ENCODE results near the gene HIVEP3.

HIVEP3 gene

GRCh38 chr1:41842326-41842725, 76.4 kb downstream of the HIVEP3 start:
- no peaks in the 10 kb centered on the region for H3F3A ChIP-seq (ENCODE audit: insufficient read depth, low read length)
- H3K4me3 ChIP-seq (ENCODE audit: low read depth, low read length, poor library complexity, severe bottlenecking), result no peak overlapping the region
- H3K9ac ChIP-seq (ENCODE audit: low read length), result no peak overlapping the region
- H3K9me2 ChIP-seq (ENCODE audit: low read depth, low read length), result no peaks in the 10 kb centered on the region
- no peaks in the 10 kb centered on the region for H3K9me3 ChIP-seq (ENCODE audit: low read length)
- H3K27ac ChIP-seq (ENCODE audit: low read depth, low read length, poor library complexity, severe bottlenecking), result no peak overlapping the region
- TF ChIP-seq CTCF (IDR thresholded peaks at IDR 0.05; ENCODE audit: low read length) (no peak), EZH2 (IDR thresholded peaks at IDR 0.05; ENCODE audit: borderline replicate concordance, low read length) (no peak)
- peaks cover 4% of the 10 kb centered on the region; the same call in 1 of the 2 replicates for H3K27me3 ChIP-seq (ENCODE audit: insufficient read depth, low read length)
- no peaks in the 10 kb centered on the region for H3K4me1 ChIP-seq (ENCODE audit: insufficient read depth, low read length, severe bottlenecking)
- H3K36me3 ChIP-seq (ENCODE audit: insufficient read depth, low read length), result no peaks in the 10 kb centered on the region
- H2AFZ ChIP-seq (ENCODE audit: low read length), result no peak overlapping the region
- H3K4me2 ChIP-seq (ENCODE audit: low read length), result no peak overlapping the region
- H4K20me1 ChIP-seq (ENCODE audit: insufficient read depth, low read length), result no peaks in the 10 kb centered on the region
- no peaks in the 10 kb centered on the region for H3K79me2 ChIP-seq (ENCODE audit: insufficient read depth, low read length)

GRCh38 chr1:41840592-41841246, 78.0 kb downstream of the HIVEP3 start:
- H4K20me1 ChIP-seq (ENCODE audit: insufficient read depth, low read length), result no peaks in the 10 kb centered on the region
- TF ChIP-seq EZH2 (IDR thresholded peaks at IDR 0.05; ENCODE audit: borderline replicate concordance, low read length) (no peak), CTCF (IDR thresholded peaks at IDR 0.05; ENCODE audit: low read length) (no peak)
- no peak overlapping the region for H3K4me2 ChIP-seq (ENCODE audit: low read length)
- no peaks in the 10 kb centered on the region for H3K4me1 ChIP-seq (ENCODE audit: insufficient read depth, low read length, severe bottlenecking)
- no peak overlapping the region for H3K9ac ChIP-seq (ENCODE audit: low read length)
- no peaks in the 10 kb centered on the region for H3K9me2 ChIP-seq (ENCODE audit: low read depth, low read length)
- H3K9me3 ChIP-seq (ENCODE audit: low read length), result no peaks in the 10 kb centered on the region
- no peaks in the 10 kb centered on the region for H3K79me2 ChIP-seq (ENCODE audit: insufficient read depth, low read length)
- H3F3A ChIP-seq (ENCODE audit: insufficient read depth, low read length), result no peaks in the 10 kb centered on the region
- no peak overlapping the region for H3K4me3 ChIP-seq (ENCODE audit: low read depth, low read length, poor library complexity, severe bottlenecking)
- H3K27ac ChIP-seq (ENCODE audit: low read depth, low read length, poor library complexity, severe bottlenecking), result no peak overlapping the region
- H3K36me3 ChIP-seq (ENCODE audit: insufficient read depth, low read length), result no peaks in the 10 kb centered on the region
- peaks cover 4% of the 10 kb centered on the region; the same call in 1 of the 2 replicates for H3K27me3 ChIP-seq (ENCODE audit: insufficient read depth, low read length)
- no peak overlapping the region for H2AFZ ChIP-seq (ENCODE audit: low read length)

- H2AFZ ChIP-seq (ENCODE audit: low read length), result no peak overlapping the region
- H3K36me3 ChIP-seq (ENCODE audit: insufficient read depth, low read length), result no peaks in the 10 kb centered on the region
- no peaks in the 10 kb centered on the region for H3K9me2 ChIP-seq (ENCODE audit: low read depth, low read length)
- H4K20me1 ChIP-seq (ENCODE audit: insufficient read depth, low read length), result no peaks in the 10 kb centered on the region
- no peaks in the 10 kb centered on the region for H3F3A ChIP-seq (ENCODE audit: insufficient read depth, low read length)
- no peaks in the 10 kb centered on the region for H3K79me2 ChIP-seq (ENCODE audit: insufficient read depth, low read length)
- no peak overlapping the region for H3K4me2 ChIP-seq (ENCODE audit: low read length)
- H3K27me3 ChIP-seq (ENCODE audit: insufficient read depth, low read length), result peaks cover 4% of the 10 kb centered on the region; the same call in 1 of the 2 replicates
- no peak overlapping the region for H3K9ac ChIP-seq (ENCODE audit: low read length)
- H3K9me3 ChIP-seq (ENCODE audit: low read length), result no peaks in the 10 kb centered on the region
- no peak overlapping the region for H3K4me3 ChIP-seq (ENCODE audit: low read depth, low read length, poor library complexity, severe bottlenecking)
- no peaks in the 10 kb centered on the region for H3K4me1 ChIP-seq (ENCODE audit: insufficient read depth, low read length, severe bottlenecking)
- TF ChIP-seq EZH2 (IDR thresholded peaks at IDR 0.05; ENCODE audit: borderline replicate concordance, low read length) (no peak), CTCF (IDR thresholded peaks at IDR 0.05; ENCODE audit: low read length) (no peak)
- H3K27ac ChIP-seq (ENCODE audit: low read depth, low read length, poor library complexity, severe bottlenecking), result no peak overlapping the region
Observed at GRCh38 chr1:41838266-41838665, 80.5 kb downstream of the HIVEP3 start.

Data from OCI-LY1 (cell line).